Measurements from ENCODE around the gene EPB41L2.
"Not testable (repeated sequence)": the region's sequence is repeated elsewhere in the genome, so short reads cannot be mapped to it uniquely, and the experiment has no call there.

The EPB41L2 gene

DNA sequence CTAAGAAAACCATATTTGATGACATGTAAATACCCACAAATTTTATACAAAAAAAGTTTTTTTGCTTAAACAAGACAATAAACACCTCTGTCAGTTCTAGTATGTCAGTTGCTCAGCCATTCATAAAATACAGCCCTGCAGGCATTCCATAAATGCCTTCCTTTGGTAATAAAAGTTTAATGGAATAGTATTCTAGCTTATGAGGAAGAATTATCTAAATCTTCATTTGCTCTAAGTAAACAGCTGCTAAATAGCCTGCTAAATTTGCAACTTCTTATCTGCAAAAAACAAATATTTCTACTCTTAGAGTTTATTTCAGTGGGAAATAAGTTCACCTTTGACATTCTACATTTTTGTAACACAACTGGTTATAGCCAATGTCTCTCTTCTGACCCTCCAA, 127.1 kb downstream of the EPB41L2 start:
- no peak for FAIRE-seq

DNA sequence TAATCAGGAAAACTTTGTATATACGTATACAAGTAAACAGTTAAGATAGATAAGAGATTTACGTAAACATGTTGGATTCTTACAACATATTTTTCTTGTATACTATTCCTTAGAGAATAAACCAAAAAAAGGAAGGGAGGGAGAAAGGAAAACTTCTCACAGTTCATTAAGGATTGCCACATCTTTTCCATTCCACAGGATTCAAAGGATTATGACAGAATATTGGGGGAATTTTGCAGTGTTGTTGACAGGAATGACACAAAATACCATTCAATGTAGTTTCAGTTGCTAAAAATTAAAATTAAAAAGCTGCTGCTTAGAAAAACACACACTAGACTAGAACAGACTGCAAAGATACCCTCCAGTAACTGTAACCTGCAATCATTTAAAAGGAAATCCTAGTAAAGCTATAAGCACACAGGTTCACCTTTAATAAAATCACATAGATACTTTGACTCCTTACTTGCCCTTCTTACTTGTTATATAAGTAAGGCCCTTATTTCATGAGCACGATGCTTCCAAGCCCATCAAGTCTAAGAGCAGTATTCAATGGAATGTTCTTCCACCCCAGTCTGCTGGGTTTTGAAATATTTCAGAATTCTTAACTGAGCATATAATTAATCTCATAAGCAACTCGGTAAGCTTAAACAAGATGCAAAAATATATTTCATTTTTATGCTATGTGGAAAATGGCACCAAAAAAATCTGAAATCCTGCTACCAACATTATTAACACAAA, 128.0 kb downstream of the EPB41L2 start:
- FAIRE-seq: no peak

- FAIRE-seq: no peak
Measured at GRCh38 chr6:130933712-130934200, 129.3 kb downstream of the EPB41L2 start.

- no peak for FAIRE-seq
Measured at GRCh38 chr6:130932921-130933320, 130.1 kb downstream of the EPB41L2 start.

DNA sequence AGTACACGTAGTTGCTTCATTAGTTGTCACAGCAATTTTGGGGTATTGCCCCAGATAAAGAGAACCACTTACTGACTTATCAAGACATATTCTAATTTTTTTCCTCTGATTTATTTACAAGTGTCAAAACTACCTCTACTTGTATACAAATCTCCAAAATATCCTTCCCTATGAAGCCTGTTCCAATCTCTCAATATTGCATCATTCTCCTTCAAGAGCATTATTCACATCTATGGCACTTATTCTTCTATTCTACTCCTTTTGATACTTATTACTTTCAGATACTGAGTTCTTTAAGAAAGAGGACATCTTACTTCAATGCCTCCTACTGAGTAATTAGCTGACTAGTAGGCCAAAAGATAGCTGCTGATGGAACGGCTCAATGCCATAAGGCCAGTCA, 130.6 kb downstream of the EPB41L2 start:
- FAIRE-seq: no peak

DNA sequence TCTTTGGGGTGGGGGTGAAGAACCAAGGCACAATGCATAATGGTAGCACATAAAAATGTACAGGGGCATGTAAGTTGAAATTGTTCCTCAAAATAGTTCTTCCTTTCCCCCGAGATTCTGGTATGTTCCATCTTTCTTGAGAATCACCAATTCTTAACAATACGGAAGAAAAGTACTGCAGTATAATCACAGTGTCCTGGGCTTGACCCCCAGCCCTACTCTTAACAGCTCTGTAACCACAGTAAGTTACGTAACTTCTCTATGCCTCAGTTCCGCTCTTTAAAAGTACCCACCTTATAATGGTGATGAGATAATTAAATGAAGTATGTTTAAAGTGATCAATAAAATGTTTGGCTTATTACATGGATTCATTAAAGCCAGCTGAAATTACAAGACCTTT, 131.4 kb downstream of the EPB41L2 start:
- FAIRE-seq: no peak

DNA sequence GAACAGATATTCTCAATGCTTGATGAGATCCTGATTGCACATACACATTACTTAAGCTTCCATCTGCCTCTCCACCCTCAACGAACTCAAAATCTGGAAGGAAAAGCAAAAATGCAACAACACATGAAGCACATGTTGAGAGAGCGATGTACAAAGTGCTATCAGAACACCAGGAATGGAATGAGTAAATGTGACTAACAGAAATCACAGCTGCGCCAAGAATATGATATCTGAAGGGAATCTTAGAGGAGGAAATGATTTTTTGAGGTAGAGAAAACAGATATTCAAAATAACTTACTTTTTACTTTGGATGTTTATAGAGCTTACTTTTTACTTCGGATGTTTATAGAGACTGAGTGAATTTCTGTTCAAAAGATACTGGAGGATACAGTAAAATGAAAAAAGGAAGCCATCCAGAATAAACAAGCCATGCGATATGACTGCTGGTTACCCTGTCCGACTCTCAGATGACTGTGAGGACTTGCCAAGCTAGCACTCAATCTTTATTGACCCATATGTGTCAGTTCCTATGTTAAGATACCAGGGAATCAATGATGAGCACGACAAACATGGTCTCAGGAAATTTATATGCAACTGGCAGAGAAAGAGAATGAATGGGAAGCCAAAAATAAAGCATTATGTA, 133.9 kb downstream of the EPB41L2 start:
- FAIRE-seq: no peak

- no peak for FAIRE-seq
Measured at GRCh38 chr6:130928158-130928912, 134.7 kb downstream of the EPB41L2 start.

DNA sequence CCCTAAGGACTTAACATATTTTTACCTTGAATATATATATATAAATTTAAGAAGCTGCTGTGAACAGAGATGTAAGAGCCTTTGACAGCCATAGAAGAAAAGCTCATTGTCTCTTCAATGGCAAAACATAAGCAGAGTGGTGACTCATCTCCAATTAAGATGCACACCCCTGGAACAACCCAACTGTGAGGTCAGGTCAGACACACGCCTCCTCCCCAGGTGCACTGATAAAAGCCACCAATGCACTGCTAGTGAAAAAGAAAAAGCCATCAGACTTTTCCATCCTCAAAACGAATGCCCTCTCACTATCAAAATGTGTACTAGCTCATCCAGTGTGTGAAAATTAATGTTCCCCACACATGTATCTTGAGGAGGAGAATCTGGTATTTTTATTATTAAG, 135.7 kb downstream of the EPB41L2 start:
- FAIRE-seq: no peak

DNA sequence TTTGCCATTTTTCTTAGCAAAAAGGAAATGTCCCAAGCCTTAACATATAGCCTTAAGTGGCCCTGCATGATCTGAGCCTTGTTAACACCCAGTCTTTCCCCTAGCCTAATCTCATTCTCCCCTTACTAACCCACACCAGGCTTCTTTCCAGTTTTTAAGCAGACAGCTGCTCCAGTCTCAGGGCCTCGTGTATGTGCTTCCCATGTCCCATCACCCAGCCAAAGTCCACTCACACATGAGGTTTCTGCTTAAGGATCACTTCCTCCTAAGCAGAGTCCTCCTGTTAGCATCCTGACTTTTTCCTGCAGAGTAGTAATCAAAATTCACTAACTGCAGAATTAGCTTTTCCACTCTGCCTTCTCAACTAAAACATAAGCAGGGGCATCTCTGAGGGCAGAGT, 139.7 kb downstream of the EPB41L2 start:
- FAIRE-seq: no peak

- FAIRE-seq: no peak
Measured at GRCh38 chr6:130922922-130923321, 140.1 kb downstream of the EPB41L2 start.

DNA sequence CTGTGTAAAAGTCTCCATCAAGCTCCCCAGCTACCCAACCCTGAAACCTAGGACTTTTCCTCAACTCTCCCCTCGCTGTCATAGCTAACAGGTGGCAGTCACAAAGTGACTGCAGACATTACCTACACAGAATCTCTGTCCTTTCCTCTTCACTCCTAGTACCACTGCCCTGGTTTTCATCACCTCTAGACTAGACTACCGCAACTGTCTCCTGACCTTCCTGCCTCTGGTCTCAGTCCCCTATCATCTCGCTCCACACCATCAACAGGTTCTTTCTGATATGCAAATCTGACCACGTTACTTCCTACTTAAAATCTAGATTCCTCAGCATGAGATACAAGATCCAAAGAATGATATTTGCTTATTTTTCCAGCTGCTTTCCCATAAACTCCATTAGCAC, 142.1 kb downstream of the EPB41L2 start:
- FAIRE-seq: no peak

DNA sequence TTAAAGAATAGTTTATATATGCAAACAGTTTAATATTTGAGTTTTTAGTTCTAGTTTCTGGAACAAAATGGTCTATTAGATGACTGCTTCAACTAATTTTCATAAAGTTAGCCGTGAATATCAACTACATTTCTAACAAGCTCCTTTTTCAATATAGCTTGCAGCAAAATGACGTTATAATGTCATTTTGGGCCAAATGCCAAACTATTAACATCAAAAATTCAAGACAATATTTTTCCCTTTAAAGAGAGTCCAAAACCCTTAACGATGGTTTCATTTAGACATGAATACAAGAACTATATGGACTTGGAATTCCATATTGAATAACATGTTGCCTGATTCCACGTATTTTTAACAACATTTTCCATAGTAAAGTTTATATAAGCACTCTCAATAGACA, 144.9 kb downstream of the EPB41L2 start:
- no peak for FAIRE-seq

DNA sequence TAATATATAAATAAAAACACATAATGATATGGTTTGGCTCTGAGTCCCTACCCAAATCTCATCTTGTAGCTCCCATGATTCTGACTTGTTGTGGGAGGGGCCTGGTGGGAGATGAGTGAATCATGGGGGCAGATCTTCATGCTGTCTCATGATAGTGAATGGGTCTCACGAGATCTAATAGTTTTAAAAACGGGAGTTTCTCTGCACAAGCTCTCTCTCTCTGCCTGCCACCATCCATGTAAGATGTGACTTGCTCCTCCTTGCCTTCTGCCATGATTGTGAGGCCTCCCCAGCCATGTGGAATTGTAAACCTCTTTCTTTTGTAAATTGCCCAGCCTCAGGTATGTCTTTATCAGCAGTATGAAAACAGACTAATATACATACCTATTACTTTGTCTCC, 147.4 kb downstream of the EPB41L2 start:
- not testable (repeated sequence) for FAIRE-seq

DNA sequence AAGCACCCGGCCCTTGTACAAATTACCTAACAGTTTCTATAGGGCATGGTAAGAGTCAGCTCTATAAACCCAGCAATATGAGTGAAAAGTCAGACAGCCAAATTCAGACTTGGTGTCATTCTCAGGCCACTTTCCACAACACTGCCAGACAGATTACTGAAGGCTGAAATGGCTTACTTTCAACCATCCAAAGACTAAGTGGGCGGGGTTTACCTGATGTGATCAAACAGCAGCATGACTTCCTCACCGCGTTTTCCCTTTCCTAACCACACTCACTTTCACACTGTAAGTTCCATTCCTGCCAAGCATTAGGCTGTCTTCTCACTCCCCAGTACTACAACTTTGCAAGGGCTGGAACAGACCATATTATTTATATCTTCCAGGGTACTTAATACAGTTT, 149.9 kb downstream of the EPB41L2 start:
- FAIRE-seq: no peak

DNA sequence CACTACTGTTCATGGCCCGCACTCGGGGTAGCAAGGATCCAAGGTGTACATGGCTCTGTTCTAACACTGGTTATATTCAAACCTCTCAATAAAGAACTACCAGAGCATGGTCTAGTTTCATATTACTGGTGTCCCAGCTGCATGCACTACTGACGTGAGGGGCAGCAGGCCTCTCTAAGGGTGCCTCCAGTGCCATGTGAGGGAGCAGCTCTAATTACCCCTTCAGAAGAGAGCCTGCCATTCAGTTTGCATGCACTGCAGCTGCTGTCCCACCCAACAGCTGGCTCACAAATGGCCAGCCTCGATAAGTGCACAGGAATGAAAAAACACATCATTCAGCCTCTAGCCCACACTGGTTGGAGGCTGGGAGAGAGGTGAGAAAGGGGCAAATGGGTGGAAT, 150.6 kb downstream of the EPB41L2 start:
- no peak for FAIRE-seq

- FAIRE-seq: no peak
Measured at GRCh38 chr6:130908958-130909357, 154.1 kb downstream of the EPB41L2 start.

GRCh38 chr6:130908188-130908587, 154.9 kb downstream of the EPB41L2 start:
- no peak for FAIRE-seq

GRCh38 chr6:130907687-130908086, 155.4 kb downstream of the EPB41L2 start:
- no peak for FAIRE-seq

GRCh38 chr6:130906736-130907381, 156.2 kb downstream of the EPB41L2 start:
- no peak for FAIRE-seq

DNA sequence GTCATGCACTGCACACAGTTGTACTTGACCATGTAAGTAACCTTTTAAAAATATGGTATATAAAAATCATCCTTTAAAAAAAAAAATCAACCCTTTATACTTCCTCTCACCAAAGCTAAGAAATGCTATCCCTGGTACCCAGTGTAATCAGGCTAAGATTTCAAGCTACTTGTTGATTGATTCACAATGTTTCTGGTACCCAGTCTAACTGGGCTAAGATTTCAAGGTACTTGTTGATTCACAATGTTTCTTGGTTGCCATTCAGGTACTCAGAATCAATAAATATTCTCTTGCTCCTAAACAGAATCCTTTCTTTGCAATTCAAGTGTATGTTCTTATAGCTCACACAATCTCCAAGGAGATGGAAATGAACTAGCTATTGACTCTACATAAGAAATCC, 159.4 kb downstream of the EPB41L2 start:
- no peak for FAIRE-seq

- no peak for FAIRE-seq
Measured at GRCh38 chr6:130903007-130903406, 160.0 kb downstream of the EPB41L2 start.

DNA sequence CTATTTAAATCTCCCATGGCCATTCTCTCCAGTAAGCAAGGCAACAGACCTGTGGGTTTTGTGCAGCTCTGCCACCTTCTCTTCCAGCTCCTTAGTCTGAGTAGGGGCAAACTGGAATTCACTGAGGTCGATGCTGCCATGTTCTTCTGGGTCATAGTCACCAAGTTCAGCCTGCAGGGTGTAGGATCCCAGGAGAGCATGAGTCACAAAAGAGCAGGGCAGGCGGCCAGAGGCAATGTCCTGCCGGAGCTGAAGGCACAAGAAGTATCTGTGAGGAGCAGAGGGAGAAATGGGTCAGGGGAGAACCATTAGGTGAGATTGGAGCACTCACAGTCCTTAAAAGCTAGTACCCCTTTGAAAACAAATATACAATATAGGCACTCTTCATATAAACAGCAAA, 162.1 kb downstream of the EPB41L2 start:
- FAIRE-seq: no peak

Measured in islet of Langerhans (tissue), 1 donor.